K562 (cell line): ENCODE measurements around the gene ATG4D. TPM values are rescaled to one million over a fixed set of nuclear protein-coding genes. Genes with fewer than 3 reads are reported as not detected.

ENCODE experiments used
- ATAC-seq: fragments of 200-7000 bp; cut with Tn5 transposase; 3 replicates; pipeline ENCODE4 v1.9.1; 2020; ENCODE audit warnings: moderate library complexity
- BruUV-seq: library from RNA; stranded (reverse); fragments of 400-500 nt; replicated peaks from 2 replicates; lab custom pipeline; 2021; lab: Mats Ljungman, UMichigan
- CTCF ChIA-PET: fragments of 300-600 bp; formaldehyde crosslinking; extraction: SDS; loops from one replicate; lab custom pipeline; 2021; ENCODE audit warnings: low intra/inter-chr PET ratio; lab: Yijun Ruan, JAX
- POLR2A ChIA-PET: fragments of 300-600, 350-650 bp; sonication (Branson Sonifier 250); formaldehyde crosslinking; extraction: SDS; loops from one replicate; lab custom pipeline; 2021; ENCODE audit warnings: antibody characterized with exemption, inconsistent platforms; lab: Yijun Ruan, JAX
- DNase-seq, 4 experiments: peaks; one replicate each; pipeline versions ENCODE4 v3.0.0 to v3.0.0-alpha.2; 2011 to 2018; ENCODE audit warnings: low spot score in 3 of 4, mixed read lengths in 3 of 4; ENCODE audit errors: extremely low read depth in 1 of 4
- FAIRE-seq: peaks from 2 replicates; lab custom pipeline; 2011; peaks lifted over from hg19 to GRCh38; lab: Jason Lieb, UNC
- H2AFZ ChIP-seq: 2 replicates; pipeline ENCODE4 v1.6.0; 2011; ENCODE audit warnings: low read depth, low read length, control low read depth, inconsistent platforms
- H3K27ac ChIP-seq: fragments of 200-600 bp; 3 replicates; pipeline ENCODE4 v1.8.0; 2011; ENCODE audit warnings: low read depth, mild to moderate bottlenecking, control low read depth, inconsistent platforms, low read length, moderate library complexity, mixed read lengths; ENCODE audit errors: extremely low read depth
- H3K27me3 ChIP-seq, 2 experiments: fragments of 300-600 bp in 1 of 2; 2 replicates in 1 of 2; 3 replicates in 1 of 2; pipeline versions ENCODE4 v1.6.0 to v1.8.0; 2011; ENCODE audit warnings: inconsistent platforms in 2 of 2, low read length in 2 of 2, mild to moderate bottlenecking in 1 of 2, mixed read lengths in 1 of 2, moderate library complexity in 1 of 2; ENCODE audit not compliant: control insufficient read depth in 2 of 2, insufficient read depth in 2 of 2
- H3K36me3 ChIP-seq: fragments of 300-600 bp; 3 replicates; pipeline ENCODE4 v1.8.0; 2011; ENCODE audit warnings: mild to moderate bottlenecking, low read length, inconsistent platforms; ENCODE audit not compliant: control insufficient read depth, insufficient read depth
- H3K4me1 ChIP-seq, 2 experiments: fragments of 200-600 bp in 1 of 2; replicated peaks in 1 of 2; 2 replicates in 1 of 2; 3 replicates in 1 of 2; pipeline versions ENCODE4 v1.5.1 to v1.8.0; 2011; ENCODE audit warnings: inconsistent platforms in 2 of 2, low read length in 2 of 2, mild to moderate bottlenecking in 1 of 2, mixed read lengths in 1 of 2, moderate library complexity in 1 of 2; ENCODE audit not compliant: control insufficient read depth in 2 of 2, insufficient read depth in 2 of 2
- H3K4me2 ChIP-seq: 2 replicates; pipeline ENCODE4 v1.6.1; 2011; ENCODE audit warnings: low read length, control low read depth, inconsistent platforms, mixed read lengths; ENCODE audit not compliant: insufficient read depth
- H3K4me3 ChIP-seq: fragments of 200-600 bp; sonication (generic), shearing (Covaris generic); 2 replicates; pipeline ENCODE4 v1.5.1; 2016; ENCODE audit warnings: control low read depth, inconsistent platforms
- H3K79me2 ChIP-seq: fragments of 200-600 bp; 3 replicates; pipeline ENCODE4 v1.8.0; 2011; ENCODE audit warnings: low read length, inconsistent platforms; ENCODE audit not compliant: control insufficient read depth, insufficient read depth
- H3K9ac ChIP-seq, 2 experiments: 2 replicates each; pipeline versions ENCODE4 v1.6.0 to v1.6.1; 2011; ENCODE audit warnings: low read depth in 2 of 2, low read length in 2 of 2, control low read depth in 1 of 2, inconsistent platforms in 1 of 2, mild to moderate bottlenecking in 1 of 2, mixed read lengths in 1 of 2; ENCODE audit not compliant: insufficient read depth in 1 of 2
- H3K9me1 ChIP-seq: one replicate; pipeline ENCODE4 v1.6.0; 2011; ENCODE audit warnings: inconsistent platforms, mild to moderate bottlenecking, low read length, moderate library complexity; ENCODE audit not compliant: control insufficient read depth, insufficient read depth
- H3K9me3 ChIP-seq: replicated peaks from 2 replicates; pipeline ENCODE4 v1.5.1; 2011; ENCODE audit warnings: low read depth, low read length, inconsistent platforms; ENCODE audit not compliant: control insufficient read depth, insufficient read depth
- H4K20me1 ChIP-seq: replicated peaks from 2 replicates; pipeline ENCODE4 v1.6.1; 2011; ENCODE audit warnings: low read length, inconsistent platforms, mixed read lengths; ENCODE audit not compliant: control insufficient read depth, insufficient read depth
- CREB1 ChIP-seq, 2 experiments: sonication (generic) in 1 of 2; formaldehyde crosslinking in 1 of 2; IDR thresholded peaks; 2 replicates each; pipeline versions ENCODE4 v1.6.1 to v1.8.0; 2012 to 2022; ENCODE audit warnings: inconsistent platforms in 1 of 2, mild to moderate bottlenecking in 1 of 2, missing genetic modification reagents in 1 of 2, moderate library complexity in 1 of 2
- FOXJ3 ChIP-seq: sonication (generic); formaldehyde crosslinking; IDR thresholded peaks from 2 replicates; pipeline ENCODE4 v1.4.0; 2020; ENCODE audit warnings: mild to moderate bottlenecking, missing genetic modification reagents
- FOXP1 ChIP-seq: sonication (generic); formaldehyde crosslinking; IDR thresholded peaks from 2 replicates; pipeline ENCODE4 v1.8.0; 2022; ENCODE audit warnings: mild to moderate bottlenecking, missing genetic modification reagents
- MYC ChIP-seq, 2 experiments: fragments of 250-450 bp in 1 of 2; sonication (Bioruptor Pico) in 1 of 2; IDR thresholded peaks; 2 replicates each; pipeline versions ENCODE4 v1.5.1 to v1.6.1; 2012 to 2021; ENCODE audit warnings: low read depth in 2 of 2, borderline replicate concordance in 1 of 2, improper control_type of control experiment in 1 of 2, low read length in 1 of 2, mild to moderate bottlenecking in 1 of 2, moderate library complexity in 1 of 2
- NELFE ChIP-seq: IDR thresholded peaks from 2 replicates; pipeline ENCODE4 v1.6.1; 2011; ENCODE audit warnings: mild to moderate bottlenecking; ENCODE audit not compliant: insufficient read depth, insufficient read length
- NONO ChIP-seq, 2 experiments: fragments of 200-400 bp in 1 of 2; fragments of 450-650 bp in 1 of 2; formaldehyde crosslinking in 1 of 2; IDR thresholded peaks; 2 replicates each; pipeline ENCODE4 v1.6.1; 2017; ENCODE audit warnings: low read depth in 2 of 2, mild to moderate bottlenecking in 2 of 2, moderate library complexity in 2 of 2, low read length in 1 of 2
- NR3C1 ChIP-seq: sonication (generic); formaldehyde crosslinking; IDR thresholded peaks from 2 replicates; pipeline ENCODE4 v1.8.1; 2022; ENCODE audit warnings: missing genetic modification reagents
- POLR3A ChIP-seq: IDR thresholded peaks from 2 replicates; pipeline ENCODE4 v1.6.1; 2011; ENCODE audit warnings: borderline replicate concordance, mild to moderate bottlenecking, moderate library complexity; ENCODE audit not compliant: insufficient read length, insufficient read depth; ENCODE audit errors: extremely low read depth
- PTTG1 ChIP-seq: fragments of 450-650 bp; IDR thresholded peaks from 2 replicates; pipeline ENCODE4 v1.6.1; 2016; ENCODE audit warnings: low read depth, mild to moderate bottlenecking, missing genetic modification characterization, missing compliant biosample characterization
- SREBF1 ChIP-seq: fragments of 150-350 bp; IDR thresholded peaks from 2 replicates; pipeline ENCODE4 v1.6.1; 2014; ENCODE audit warnings: antibody characterized with exemption, low read depth, low read length, borderline replicate concordance
- ZBTB17 ChIP-seq: fragments of 450-650 bp; formaldehyde crosslinking; IDR thresholded peaks from 2 replicates; pipeline ENCODE4 v1.4.0; 2020; ENCODE audit warnings: mild to moderate bottlenecking
- ZNF76 ChIP-seq: fragments of 250-450 bp; sonication (Bioruptor Pico); IDR thresholded peaks from 2 replicates; pipeline ENCODE4 v1.4.0; 2020; ENCODE audit warnings: mild to moderate bottlenecking, moderate library complexity, borderline replicate concordance
- WGBS: fragments of 100-300 bp; shearing (Covaris generic); methylation state at CpG from one replicate; pipeline ENCODE4 v1.1.6; 2016; ENCODE audit warnings: low coverage, mixed read lengths; ENCODE audit not compliant: insufficient coverage; ENCODE audit errors: missing lambda C conversion rate; 5-methylcytosine and 5-hydroxymethylcytosine counted together
- in situ Hi-C: fragments of 300-500 bp; cut with MboI; formaldehyde crosslinking; loops from 4 replicates; pipeline ENCODE4 v1.15.0; 2018; ENCODE audit warnings: inconsistent platforms, mixed read lengths
- intact Hi-C: fragments of 100-400 bp; cut with micrococcal nuclease; formaldehyde crosslinking; loops from 2 replicates; pipeline ENCODE4 v1.14.2; 2022
- polyA plus RNA-seq, 8 experiments: library from polyadenylated mRNA; depleted of rRNA in 4 of 8; stranded (reverse) in 5 of 8; unstranded in 3 of 8; fragments of >200 nt; fragmentation: Nextera tagmentation in 2 of 8; fragmentation: Illumina TruSeq in 1 of 8; extraction: Ambion mirVana in 2 of 8; extraction: Trizol in 1 of 8; gene quantifications; 2 replicates each; pipeline versions ENCODE4 v1.2.1 to v1.2.3, GENCODE V29; 2011 to 2014; ENCODE audit warnings: inconsistent platforms in 1 of 8, missing spikeins in 1 of 8
- total RNA-seq, 7 experiments: library from RNA; depleted of rRNA in 6 of 7; stranded (reverse); fragments of >200 nt in 6 of 7; fragmentation: Illumina TruSeq in 2 of 7; extraction: Trizol in 2 of 7; gene quantifications; 2 replicates each; pipeline versions ENCODE4 v1.2.1 to v1.2.3, GENCODE V29; 2011 to 2021; ENCODE audit warnings: low replicate concordance in 1 of 7

ATG4D gene
- total and polyA plus RNA-seq, 9 of the 15 experiments (the other 6 are each of a cell fraction or from before 2014, with no cell fraction given): 0.51 to 66.1 (median 22.9) TPM

- DNase-seq (no peak), FAIRE-seq (no peak), ATAC-seq (no peak)
- CTCF ChIA-PET: no interaction called here
- Histone ChIP-seq H2AFZ (no peak overlapping the region), H4K20me1 (no peaks in the 10 kb centered on the region; the same call in 1 of the 2 replicates), H3K27me3 (no peaks in the 10 kb centered on the region), H3K4me3 (no peak overlapping the region), H3K9me1 (peaks cover 3% of the 10 kb centered on the region), H3K27ac (no peak overlapping the region)
- WGBS: 100% methylated on average over 4 of the region's 5 CpGs
- BruUV-seq: TSS peak; percentile 24
- no peak for TF ChIP-seq FOXJ3 (CRISPR knock-in tag)
- no peak for TF ChIP-seq PTTG1
- TF ChIP-seq, all 486 proteins: peak for 0
- Histone ChIP-seq H3K9me3 (no peaks in the 10 kb centered on the region), H3K4me1 (peaks cover 19 to 29% of the 10 kb centered on the region in 2 experiments), H3K36me3 (peaks cover 58% of the 10 kb centered on the region; the same call in 2 of the 3 replicates), H3K9ac (peak overlapping the region in 1 of 2 experiments; percentile 33; a peak in 1 of 4 replicates), H3K79me2 (peaks cover 22% of the 10 kb centered on the region), H3K4me2 (no peak overlapping the region)
- intact Hi-C loops (no loop called here), in situ Hi-C loops (no loop called here)
- POLR2A ChIA-PET: interaction anchor here (1.5 to 2.9 kb wide), 2 partner anchors 9 to 10 kb away, joined by 4 to 10 read pairs; no protein-coding TSS in a partner anchor
Measured at GRCh38 chr19:10562609-10563008, 18.9 kb downstream of the ATG4D start.

DNA sequence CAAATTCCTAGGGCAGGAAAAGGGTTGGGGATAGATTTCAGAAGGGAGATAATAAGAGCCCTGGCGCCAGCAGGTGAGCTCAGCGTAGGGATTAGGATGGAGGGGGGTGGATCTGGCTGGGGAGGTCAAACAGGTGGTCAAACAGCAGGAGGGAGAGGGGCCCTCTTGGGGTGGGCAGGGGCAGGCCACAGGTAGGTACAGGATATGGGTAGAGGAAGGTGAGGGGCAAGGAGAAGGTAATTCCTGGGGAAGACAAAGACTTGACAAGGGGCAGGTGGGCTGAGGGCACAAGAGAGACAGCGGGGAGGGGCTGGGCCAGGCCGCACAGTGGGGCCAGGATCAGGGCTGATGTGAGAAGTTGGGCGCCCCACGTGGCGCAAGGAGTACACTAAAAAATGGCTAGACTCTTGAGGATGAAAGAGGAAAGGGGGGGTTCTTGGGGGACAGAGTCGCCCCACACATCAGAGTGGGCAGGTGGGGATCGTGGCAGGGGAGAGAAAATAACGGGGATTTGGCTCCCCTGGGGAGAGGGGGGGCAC is 21.4 kb downstream of the ATG4D start:
- H3K4me2 ChIP-seq: peak overlapping the region; percentile 88
- FAIRE-seq (peak; percentile 79), ATAC-seq (peak; percentile 56), DNase-seq (peak; percentile 75 to 84 (median 77))
- no peaks in the 10 kb centered on the region for H4K20me1 ChIP-seq
- no peaks in the 10 kb centered on the region for H3K9me3 ChIP-seq
- peaks cover 28% of the 10 kb centered on the region for H3K79me2 ChIP-seq
- H2AFZ ChIP-seq: peak overlapping the region; percentile 88
- H3K4me1 ChIP-seq: peaks cover 29 to 47% of the 10 kb centered on the region in 2 experiments
- ChIA-PET CTCF (interaction anchor here (0.6 to 2.1 kb wide), 2 partner anchors 24 to 74 kb away, joined by 3 to 4 read pairs; no protein-coding TSS in a partner anchor), POLR2A (interaction anchor here (0.6 to 2.1 kb wide), 4 partner anchors 9 to 48 kb away, joined by 3 to 14 read pairs (median 6); partner anchors contain the start of gene S1PR5)
- BruUV-seq: no TSS peak
- H3K9ac ChIP-seq: peak overlapping the region; percentile 92 to 98
- H3K36me3 ChIP-seq: peaks cover 34% of the 10 kb centered on the region; the same call in 2 of the 3 replicates
- H3K27ac ChIP-seq: peak overlapping the region; percentile 90
- H3K9me1 ChIP-seq: peaks cover 2% of the 10 kb centered on the region
- no peaks in the 10 kb centered on the region for H3K27me3 ChIP-seq
- H3K4me3 ChIP-seq: peak overlapping the region; percentile 83
- 4% methylated on average over 10 of the region's 10 CpGs for WGBS
- intact Hi-C loops: loop anchor here (1.0 to 5.0 kb wide), 3 partner anchors 22 to 88 kb away; partner anchors contain the start of genes ATG4D and ILF3
- in situ Hi-C loops: no loop called here
- TF ChIP-seq FOXP1 (CRISPR knock-in tag) (no peak), NR3C1 (CRISPR knock-in tag) (no peak), MYC (IDR thresholded peaks at IDR 0.05; ENCODE audit: low read depth, low read length) (peak; percentile 35; the same call in 1 of the 2 replicates), MYC (CRISPR knock-in tag; IDR thresholded peaks at IDR 0.05; ENCODE audit: borderline replicate concordance, low read depth) (no peak), POLR3A (no peak), ZBTB17 (no peak), ZNF76 (no peak), CREB1 (IDR thresholded peaks at IDR 0.05) (no peak), CREB1 (CRISPR knock-in tag; IDR thresholded peaks at IDR 0.05) (no peak), NONO (IDR thresholded peaks at IDR 0.05; ENCODE audit: low read depth in 2 of 2, low read length in 1 of 2) (no peak), NELFE (no peak), SREBF1 (no peak)
